CMK (cell line): ENCODE data around the gene PIK3C2G.

Experiments
- DNase-seq: peaks from one replicate; pipeline ENCODE4 v3.0.0-alpha.2; 2010; ENCODE audit warnings: low read depth

PIK3C2G gene

GRCh38 chr12:18419311-18419710, 158.0 kb downstream of the PIK3C2G start:
- no peak for DNase-seq

- no peak for DNase-seq
Observed at GRCh38 chr12:18421867-18422266, 160.5 kb downstream of the PIK3C2G start.

GRCh38 chr12:18422871-18423270, 161.6 kb downstream of the PIK3C2G start:
- DNase-seq = no peak

GRCh38 chr12:18424857-18425256, 163.5 kb downstream of the PIK3C2G start:
- no peak for DNase-seq

- DNase-seq = no peak
Observed at GRCh38 chr12:18427520-18427919, 166.2 kb downstream of the PIK3C2G start.

- DNase-seq = no peak
Observed at GRCh38 chr12:18428416-18428815, 167.1 kb downstream of the PIK3C2G start.

GRCh38 chr12:18429366-18429765, 168.0 kb downstream of the PIK3C2G start:
- DNase-seq = no peak

GRCh38 chr12:18430425-18431048, 169.2 kb downstream of the PIK3C2G start:
- DNase-seq = no peak

GRCh38 chr12:18431771-18432170, 170.5 kb downstream of the PIK3C2G start:
- no peak for DNase-seq

GRCh38 chr12:18432206-18432605, 170.9 kb downstream of the PIK3C2G start:
- no peak for DNase-seq

- DNase-seq = no peak
Observed at GRCh38 chr12:18436170-18436569, 174.9 kb downstream of the PIK3C2G start.

- DNase-seq = no peak
Observed at GRCh38 chr12:18439541-18439940, 178.2 kb downstream of the PIK3C2G start.

GRCh38 chr12:18443768-18444437, 182.6 kb downstream of the PIK3C2G start:
- DNase-seq = no peak

- DNase-seq = no peak
Observed at GRCh38 chr12:18446061-18446644, 184.8 kb downstream of the PIK3C2G start.

GRCh38 chr12:18454330-18454729, 193.0 kb downstream of the PIK3C2G start:
- DNase-seq = no peak

GRCh38 chr12:18456344-18456743, 195.0 kb downstream of the PIK3C2G start:
- no peak for DNase-seq

GRCh38 chr12:18457362-18457761, 196.0 kb downstream of the PIK3C2G start:
- DNase-seq = no peak

- no peak for DNase-seq
Observed at GRCh38 chr12:18461758-18462157, 200.4 kb downstream of the PIK3C2G start.

- DNase-seq = no peak
Observed at GRCh38 chr12:18462442-18462841, 201.1 kb downstream of the PIK3C2G start.

- no peak for DNase-seq
Observed at GRCh38 chr12:18467620-18468245, 206.4 kb downstream of the PIK3C2G start.

GRCh38 chr12:18468246-18469075, 207.1 kb downstream of the PIK3C2G start:
- no peak for DNase-seq

GRCh38 chr12:18470251-18470650, 208.9 kb downstream of the PIK3C2G start:
- DNase-seq = no peak
